Activated CD4-positive, CD25-positive, alpha-beta regulatory T cell treated with anti-CD3 and anti-CD28 coated beads, Interleukin-2, amount 50 U/mL, for 16 hours (primary cell): Measurements from ENCODE around the gene ITGB2.
"Not testable (repeated sequence)": the region's sequence is repeated elsewhere in the genome, so short reads cannot be mapped to it uniquely, and the experiment has no call there.

ENCODE experiments used
- DNase-seq: peaks from one replicate; pipeline ENCODE4 v3.0.0-alpha.2; 2020; ENCODE audit warnings: low read depth, low spot score

Gene ITGB2

GRCh38 chr21:44926331-44927101, 5.8 kb upstream of the ITGB2 start:
- no peak for DNase-seq

DNA sequence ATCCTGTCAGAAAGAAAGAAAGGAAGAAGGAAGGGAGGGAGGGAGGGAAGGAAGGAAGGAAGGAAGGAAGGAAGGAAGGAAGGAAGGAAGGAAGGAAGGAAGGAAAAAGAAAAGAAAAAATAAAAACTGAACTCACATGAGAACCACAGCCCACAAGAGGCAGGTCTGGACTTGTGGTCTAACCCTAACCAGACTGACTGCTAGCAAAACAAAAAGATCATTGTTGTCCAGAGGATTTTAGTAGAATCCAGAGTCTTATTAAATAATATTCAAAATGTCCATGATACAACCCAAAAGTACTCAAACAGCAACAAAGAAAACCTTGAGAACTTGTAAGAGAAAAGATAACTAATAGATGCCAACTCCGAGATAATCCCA, 4.7 kb upstream of the ITGB2 start:
- DNase-seq = no peak

DNA sequence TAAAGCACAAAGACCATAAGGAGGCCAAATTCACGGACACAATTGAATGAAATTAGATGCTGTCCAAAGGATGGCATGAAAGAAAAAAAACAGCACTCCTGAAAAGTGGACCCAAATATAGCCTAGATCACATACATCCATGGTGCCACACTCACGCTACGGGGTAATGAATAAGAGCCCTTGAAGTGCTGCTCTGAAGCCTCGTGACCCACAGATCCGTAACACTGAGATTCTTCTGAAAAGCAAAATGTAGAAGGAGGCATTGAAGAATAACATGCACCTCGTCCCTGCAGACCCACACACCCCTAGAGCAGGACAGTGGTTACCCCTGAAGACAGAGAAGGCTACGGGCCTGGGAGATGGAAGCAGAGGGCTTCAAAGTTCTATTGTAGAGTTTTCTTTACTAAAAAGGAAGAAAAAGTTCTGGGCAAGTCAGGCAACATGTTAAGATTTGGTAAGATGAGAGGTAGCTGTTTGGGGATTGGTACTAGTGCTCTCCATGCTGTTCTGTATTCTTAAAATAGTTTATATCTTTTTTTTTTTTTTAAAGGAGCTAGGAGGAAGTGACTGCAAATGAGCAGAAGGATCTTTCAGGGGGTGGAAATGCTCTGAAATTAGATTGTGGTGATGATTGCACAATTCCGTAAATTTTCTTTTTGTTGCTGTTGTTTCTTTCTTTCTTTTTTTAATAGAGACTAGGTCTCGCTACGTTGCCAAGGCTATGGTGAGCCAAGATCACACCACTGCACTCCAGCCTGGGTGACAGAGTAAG, 4.1 kb upstream of the ITGB2 start:
- no peak for DNase-seq

GRCh38 chr21:44923480-44924084, 2.9 kb upstream of the ITGB2 start:
- no peak for DNase-seq

GRCh38 chr21:44921928-44922327, 1.2 kb upstream of the ITGB2 start:
- no peak for DNase-seq

DNA sequence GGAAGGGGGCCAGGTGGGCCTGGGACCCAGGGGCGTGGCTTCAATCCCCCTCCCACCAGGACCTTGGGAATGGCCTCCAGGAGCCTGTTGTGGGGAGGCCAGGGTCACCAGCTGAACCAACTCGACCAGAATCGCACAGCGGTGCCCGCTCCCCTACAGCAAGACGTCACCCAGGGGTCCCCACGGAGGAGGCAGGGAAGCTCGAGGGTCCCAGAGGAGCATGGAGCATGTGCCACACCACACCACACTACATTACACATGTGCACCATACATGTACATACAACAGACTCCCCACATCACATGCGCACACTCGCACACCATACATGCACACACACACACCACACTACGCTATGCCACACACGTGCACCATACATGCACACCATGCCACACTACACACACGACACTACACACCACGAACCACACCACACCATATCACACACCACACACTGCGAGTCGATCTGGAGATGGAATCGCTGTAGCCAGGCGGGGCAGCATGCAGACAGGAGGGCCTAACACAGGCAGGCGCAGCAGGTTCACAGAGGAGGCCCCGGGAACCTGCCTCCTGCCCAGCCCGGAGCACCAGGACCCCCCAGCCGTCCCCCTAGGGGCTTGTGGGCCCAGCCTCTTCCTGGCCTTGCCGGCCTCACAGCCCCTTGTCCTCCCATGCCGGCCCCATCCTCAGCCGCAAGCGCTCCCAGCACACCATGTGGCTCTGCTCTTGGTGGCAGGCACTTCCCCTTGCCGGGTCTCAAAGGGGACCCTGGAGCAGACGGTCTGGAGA, 596 bp downstream of the ITGB2 start:
- DNase-seq = no peak

DNA sequence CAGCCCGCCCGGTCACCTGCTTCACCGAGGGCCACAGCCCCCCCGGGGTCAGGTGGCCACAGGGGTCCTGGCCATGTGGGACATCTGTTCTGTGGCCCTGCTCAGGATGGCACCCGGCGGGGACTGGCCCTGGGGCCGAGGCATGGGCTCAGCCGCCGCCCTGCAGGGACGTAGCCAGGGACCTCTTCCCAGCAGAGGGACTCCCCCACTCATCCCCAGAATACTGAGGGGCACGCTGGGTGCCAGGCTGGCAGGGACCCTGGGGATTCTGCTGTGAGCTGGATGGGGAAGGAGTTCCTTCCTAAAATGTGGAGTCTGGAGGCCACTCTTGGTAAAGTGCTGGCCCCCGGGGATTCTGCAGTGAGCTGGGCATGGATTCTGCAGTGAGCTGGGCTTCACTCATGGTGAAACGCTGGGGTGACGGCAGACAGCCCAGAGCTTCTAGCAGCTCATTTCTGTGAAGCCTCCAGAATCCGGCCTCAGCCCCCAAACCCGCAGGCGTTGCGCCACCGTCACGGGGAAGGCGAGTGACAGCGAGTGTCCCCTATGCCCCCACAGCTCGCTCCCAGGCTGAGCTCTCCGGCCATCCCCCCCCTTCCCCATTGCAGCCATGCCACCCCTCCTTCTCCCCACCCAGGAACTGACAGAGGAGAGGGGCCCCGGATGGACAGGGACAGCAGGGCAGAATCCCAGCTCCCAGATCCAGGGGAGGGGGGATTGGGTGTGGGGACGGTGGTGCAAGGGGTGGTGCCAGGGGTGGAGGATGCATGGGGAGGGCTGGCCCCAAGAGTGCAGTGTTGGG, 1.4 kb downstream of the ITGB2 start:
- no peak for DNase-seq

DNA sequence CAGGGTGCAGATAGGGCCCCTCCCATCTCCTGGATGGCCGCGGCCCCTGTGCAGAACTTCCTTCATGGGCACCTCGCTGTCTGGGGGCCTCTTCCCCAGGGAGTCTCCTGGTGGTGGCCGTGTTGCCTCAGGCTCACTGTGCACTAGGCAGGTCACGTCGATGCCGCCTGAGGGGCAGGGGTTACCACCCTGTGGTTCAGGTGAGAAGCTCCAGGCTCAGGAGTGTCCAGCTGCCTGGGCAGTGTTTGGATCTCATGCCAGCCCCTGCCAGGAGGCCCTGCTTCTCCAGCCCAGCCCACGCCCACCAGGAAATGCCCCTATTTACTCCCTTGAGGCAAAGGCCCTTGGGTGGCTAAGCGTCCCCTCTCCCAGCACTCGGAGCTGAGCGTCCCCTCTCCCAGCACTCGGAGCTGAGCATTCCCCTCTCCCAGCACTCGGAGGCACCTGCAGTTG, 2.1 kb downstream of the ITGB2 start:
- no peak for DNase-seq

GRCh38 chr21:44918107-44918470, 2.6 kb downstream of the ITGB2 start:
- no peak for DNase-seq

DNA sequence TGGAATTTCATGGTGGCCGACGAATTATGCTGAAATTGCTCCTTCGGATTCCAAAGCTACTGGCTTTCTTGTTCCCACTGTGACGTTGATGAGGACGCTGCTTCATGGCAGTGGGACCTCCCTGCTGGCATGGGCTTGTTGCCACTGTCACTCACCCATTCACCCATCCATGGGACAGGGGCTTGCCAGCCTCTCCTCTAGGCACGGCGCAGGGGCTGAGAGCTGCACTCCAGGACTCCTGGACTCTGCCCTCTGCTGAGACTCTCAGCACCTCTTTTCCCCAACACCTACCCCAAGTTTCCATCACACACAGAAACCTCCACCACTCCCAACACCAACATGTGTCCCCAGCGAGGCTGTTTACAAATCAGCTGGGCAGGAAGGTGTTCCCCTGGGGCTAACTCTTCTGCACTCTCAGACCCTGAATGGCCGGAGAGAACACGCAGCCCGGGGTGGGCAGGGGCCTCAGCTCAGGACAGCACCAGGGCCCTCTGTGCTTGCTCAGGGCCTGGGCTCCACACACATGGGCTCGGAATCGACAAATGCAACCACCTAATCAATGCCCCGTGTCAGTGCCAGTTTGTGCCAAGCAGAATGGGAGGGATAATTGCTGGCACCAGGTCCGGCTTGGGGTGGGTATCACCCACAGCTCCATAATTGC, 3.1 kb downstream of the ITGB2 start:
- DNase-seq = no peak

- DNase-seq = no peak
These were observed 3.7 kb downstream of the ITGB2 start for GRCh38 chr21:44916965-44917364.

- no peak for DNase-seq
These were observed 6.4 kb downstream of the ITGB2 start for GRCh38 chr21:44914176-44914874.

DNA sequence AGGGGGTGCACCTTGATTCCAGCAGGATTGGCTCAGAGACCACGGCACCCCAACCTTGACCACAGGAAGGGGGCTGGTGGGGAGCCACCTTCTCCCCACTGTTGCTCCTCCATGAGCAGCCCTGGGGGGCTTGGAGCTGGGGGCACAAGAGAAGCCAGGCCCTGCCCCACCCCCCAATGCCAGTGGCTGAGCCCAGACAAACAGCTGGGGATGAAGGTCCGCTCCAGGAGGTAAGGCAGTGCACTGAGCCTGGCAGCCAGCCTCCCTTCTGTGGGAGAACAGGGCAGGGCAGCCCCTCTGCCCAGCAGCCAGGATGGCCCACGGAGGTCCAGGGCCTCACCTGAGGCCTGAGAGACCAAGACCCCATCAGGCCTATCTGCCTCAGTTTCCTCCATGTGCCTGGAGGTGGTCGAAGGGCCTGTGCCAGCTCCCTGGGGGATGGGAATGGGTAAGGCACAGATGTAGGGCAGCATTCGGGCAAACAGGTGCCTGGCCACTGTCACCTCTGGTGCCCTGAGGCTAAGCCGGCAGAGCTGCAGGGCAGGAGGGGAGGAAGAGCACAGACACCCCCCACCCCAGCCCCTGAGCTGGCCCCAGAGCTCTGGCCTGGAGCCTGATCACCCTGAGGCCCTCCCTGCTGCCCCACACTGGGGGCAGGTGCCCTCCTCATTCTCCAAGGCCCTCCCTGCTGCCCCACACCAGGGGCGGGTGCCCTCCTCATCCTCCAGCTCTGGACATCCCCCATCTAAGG, 7.1 kb downstream of the ITGB2 start:
- DNase-seq = no peak

GRCh38 chr21:44912506-44913412, 7.9 kb downstream of the ITGB2 start:
- not testable (repeated sequence) for DNase-seq

- no peak for DNase-seq
These were observed 8.6 kb downstream of the ITGB2 start for GRCh38 chr21:44912158-44912473.

DNA sequence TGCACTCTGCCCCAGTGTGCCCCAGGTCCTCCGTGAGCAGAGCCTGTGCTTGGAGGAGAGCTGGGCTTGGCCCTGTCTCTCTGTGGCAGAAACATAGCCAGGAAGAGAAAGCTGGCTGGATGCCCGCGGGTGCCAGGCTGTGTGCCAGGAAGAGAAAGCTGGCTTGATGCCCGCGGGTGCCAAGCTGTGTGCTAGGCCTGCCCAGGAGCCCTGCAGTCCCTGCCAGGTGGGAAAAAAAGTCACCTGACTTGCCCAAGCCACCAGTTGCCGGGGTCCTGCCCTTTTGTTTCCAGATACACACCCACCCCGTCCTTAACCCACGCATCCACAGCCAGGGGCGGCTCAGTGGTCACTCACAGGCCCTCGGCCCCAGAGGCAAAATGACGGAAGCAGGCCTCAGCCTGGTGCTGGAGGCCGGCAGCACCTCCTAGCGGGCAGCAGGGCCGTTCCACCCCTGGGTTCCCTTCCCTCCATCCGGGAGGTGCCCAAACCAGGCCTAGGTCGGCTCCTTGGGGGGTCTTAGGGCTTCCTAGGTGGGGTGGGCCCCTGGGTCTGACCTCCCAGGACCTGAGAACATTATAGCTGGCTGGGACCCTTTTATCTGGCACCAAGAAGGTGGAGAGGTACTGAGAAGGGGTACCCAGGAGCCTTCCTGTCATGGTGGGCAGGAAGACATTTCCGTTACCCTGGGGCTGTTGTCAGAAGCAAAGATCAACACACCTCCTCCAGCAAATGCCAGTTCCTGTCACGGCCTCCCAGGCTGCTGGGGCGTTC, 9.1 kb downstream of the ITGB2 start:
- no peak for DNase-seq

- no peak for DNase-seq
These were observed 9.7 kb downstream of the ITGB2 start for GRCh38 chr21:44911068-44911383.
